Suppressor macrophage treated with lipopolysaccharide for 4 hours (primary cell): Measurements from ENCODE around the gene EPAS1.

Experiments
- DNase-seq: peaks from one replicate; pipeline ENCODE4 v3.0.0-alpha.2; 2020

EPAS1 gene

DNA sequence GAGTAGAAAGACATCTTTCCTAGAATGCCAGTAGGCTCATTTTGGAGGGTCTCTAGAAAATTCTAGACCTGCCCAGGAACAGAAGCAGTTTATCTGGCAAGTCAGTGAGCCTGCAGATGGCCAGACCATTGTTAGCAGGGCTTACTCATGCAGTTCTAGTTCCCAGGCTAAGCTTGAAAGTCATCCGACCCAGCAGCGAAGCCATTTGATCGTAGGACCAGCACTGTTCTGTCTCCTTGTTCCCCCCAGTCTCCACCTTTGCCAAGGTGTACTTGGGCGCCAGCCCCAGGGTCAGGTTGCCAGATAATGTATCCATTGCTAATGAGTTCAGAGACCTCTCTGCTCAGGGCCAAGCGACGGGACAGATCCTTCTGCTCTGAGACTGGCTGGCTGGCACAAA, 70.1 kb downstream of the EPAS1 start:
- DNase-seq: no peak

DNA sequence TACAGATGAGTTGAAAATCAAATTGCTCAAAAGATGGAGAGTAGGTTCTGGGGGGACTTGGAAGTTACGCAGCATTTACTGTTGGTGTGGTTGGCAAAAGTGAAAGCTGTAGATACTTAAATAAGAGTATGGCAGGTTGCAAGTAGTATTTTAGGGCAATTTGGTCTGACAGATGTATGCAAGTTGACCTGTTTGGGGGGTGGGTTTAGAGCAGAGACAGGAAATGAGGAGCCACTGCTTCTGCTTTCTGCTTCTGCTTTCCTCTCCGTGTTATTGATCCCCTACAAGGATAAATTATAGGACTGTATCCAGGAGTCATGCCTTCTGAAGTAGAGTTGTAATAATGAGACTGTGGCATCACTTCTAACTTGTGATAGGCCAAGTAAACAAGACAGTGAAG, 71.2 kb downstream of the EPAS1 start:
- no peak for DNase-seq

DNA sequence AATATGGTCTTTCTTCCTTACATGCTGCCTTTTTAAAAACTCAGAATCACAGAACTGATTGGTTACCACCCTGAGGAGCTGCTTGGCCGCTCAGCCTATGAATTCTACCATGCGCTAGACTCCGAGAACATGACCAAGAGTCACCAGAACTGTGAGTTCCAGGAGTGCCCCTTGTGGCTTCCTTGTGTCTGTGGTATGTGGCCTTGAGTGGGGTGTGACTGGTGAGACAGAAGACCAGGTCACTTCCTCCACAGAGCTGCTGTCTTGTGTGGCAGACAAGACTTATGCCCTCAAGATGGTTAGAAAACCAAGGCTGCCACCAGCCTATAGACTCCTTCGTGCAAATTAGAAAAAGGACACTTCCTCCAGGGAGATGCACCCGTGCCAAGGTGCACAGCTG, 72.6 kb downstream of the EPAS1 start:
- no peak for DNase-seq

DNA sequence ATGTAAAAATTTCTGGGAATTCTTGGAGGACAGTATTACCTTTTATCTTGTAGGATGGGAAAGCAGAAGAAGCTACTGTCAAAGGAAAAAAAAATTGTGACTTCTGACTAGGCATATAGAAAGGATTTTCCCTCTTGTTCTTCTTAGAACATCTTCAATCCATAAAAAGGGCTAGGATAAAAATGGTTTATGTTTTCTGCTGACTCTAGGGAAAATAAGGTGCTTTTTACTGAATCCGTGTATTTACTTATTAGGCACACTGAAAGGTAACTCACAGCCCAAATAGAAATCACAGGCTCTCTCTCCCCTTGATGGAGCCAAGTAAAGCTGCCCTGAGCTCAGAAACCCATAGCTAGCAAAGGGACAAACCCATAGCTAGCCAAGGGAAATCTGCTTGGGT, 74.6 kb downstream of the EPAS1 start:
- no peak for DNase-seq

DNA sequence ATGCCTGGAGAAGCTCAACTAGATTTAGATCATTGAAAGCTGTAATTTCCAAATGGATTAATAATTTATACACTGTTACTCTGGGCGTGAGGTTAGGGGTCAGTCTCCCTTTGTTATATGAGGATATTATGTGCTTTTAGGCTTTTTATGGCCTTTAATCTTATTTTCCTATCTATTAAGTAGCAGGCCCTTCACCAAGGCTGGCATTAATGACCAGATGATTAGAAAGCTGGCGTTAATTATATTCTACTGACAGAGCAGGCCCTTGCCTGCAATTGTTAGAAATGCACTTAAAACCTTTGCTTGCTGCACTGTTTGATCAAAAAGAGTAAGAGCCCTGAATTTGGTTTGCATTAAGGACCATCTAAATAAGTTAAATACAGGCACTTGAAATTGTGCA, 75.3 kb downstream of the EPAS1 start:
- DNase-seq: no peak

DNA sequence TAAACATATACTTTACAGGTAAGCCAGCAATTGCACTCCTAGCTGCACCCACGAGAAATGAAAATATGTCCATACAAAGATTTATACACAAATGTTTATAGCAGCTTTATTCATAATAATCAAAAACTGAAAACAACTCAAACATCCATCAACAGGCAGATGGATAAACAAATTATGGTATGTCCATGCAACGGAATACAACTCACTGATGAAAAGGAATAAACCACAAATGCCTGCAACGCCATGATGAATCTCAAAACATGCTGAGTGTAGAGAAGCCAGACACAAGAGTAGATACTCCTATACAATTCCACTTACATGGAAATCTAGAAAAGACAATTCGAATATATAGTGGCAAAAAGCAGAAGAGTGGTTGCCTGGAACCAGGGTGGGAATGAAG, 76.0 kb downstream of the EPAS1 start:
- DNase-seq: no peak

DNA sequence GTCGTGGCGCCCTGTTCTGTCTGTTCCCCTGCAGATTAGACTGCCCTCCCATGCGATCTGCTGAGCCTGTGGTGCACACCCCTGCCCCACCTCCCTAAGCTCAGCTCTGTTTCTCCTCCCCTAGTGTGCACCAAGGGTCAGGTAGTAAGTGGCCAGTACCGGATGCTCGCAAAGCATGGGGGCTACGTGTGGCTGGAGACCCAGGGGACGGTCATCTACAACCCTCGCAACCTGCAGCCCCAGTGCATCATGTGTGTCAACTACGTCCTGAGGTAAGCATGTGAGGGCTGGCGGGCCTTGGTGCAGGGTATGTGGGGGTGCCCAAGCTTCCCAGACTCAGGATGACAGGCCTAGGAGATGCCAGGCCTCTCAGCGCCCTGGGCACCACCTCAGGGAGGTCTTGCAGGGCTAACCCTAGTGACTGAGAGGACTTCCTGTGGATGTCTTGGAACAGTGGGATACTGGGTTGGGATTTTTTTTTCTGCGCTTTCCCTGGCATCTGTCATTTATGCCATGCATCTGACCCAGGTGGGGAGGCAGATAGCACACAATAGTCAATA, 78.4 kb downstream of the EPAS1 start:
- DNase-seq: no peak

DNA sequence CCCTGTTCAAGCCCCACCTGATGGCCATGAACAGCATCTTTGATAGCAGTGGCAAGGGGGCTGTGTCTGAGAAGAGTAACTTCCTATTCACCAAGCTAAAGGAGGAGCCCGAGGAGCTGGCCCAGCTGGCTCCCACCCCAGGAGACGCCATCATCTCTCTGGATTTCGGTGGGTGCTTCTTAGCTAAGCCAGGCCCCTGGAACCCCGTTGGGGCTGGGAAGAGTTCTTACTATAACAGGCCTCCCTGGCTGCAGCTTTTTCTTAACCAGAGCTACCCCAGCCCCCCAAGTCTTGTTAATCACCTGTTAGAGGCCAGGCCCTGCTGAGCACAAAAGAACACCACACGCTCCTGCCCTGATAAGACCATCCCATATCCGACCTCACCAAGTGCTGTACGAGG, 79.4 kb downstream of the EPAS1 start:
- no peak for DNase-seq

DNA sequence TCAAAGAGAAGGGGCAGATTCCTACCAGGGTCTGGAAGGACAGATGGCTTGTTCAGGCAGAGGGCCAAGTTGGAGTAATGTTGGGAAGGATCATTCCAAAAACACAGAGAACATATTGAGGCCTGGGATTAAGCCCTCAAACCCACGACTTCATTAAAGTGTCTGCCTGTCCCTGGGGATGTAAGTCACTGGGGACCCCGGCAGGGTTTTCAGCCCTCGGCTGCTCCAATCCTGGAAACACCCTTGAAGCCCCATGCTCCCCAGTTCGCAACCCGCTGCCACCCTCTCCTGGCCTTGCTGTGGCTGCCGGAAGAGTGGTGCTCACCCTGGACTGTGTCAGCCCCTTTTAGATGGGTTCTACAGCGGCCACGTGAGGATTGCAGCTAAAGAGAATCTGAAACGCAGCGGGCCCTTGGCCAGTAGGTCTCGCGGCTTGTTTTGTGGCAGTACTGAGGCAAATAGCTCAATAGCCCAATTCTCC, 79.9 kb downstream of the EPAS1 start:
- no peak for DNase-seq

DNA sequence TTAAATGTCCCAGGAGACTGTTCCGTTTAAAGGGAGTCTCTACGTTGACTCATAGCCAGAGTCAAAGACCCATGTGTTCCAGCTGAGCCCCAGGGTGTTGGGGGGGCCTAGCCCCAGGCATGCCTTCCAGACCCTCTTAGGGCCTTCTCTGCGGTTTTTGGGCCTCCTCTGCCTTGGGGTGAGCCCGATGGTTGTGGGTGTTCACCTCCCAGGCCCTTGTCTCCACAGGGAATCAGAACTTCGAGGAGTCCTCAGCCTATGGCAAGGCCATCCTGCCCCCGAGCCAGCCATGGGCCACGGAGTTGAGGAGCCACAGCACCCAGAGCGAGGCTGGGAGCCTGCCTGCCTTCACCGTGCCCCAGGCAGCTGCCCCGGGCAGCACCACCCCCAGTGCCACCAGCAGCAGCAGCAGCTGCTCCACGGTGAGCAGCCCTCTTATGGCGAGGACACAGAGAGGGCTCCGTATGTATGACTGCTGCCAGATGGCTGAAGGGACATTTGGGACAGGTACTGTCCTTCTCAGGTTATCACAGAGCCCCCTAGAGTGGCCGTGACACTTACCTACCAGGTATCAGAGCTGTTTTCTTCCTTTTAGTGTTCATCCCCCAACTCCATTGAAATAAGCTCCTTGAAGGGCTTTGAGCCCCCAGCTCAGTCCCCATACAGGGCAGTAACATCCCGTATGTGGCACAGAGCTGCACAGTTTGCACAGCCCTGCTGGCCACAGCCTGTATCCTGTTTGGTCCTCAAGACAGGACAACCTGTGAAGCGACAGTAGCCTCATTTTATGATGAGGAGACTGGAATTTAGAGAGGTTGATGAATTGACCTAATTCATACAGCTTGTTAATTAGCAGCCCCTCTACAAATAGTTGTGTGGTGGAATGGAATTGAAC, 80.7 kb downstream of the EPAS1 start:
- no peak for DNase-seq

DNA sequence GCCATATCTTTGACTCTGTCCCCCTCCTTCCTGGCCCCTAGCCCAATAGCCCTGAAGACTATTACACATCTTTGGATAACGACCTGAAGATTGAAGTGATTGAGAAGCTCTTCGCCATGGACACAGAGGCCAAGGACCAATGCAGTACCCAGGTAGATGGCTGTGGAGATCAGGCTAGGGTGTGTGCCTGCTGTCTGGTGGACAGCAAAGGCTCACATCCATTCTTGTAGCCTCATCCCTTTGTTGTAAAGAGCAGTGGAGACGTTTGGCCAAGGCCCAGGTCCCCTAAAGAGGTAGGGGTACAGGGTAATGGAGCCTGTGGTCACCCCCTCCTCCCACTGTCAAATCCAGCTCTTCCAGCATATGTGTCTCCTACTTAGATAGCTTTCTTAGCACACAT, 81.4 kb downstream of the EPAS1 start:
- no peak for DNase-seq

DNA sequence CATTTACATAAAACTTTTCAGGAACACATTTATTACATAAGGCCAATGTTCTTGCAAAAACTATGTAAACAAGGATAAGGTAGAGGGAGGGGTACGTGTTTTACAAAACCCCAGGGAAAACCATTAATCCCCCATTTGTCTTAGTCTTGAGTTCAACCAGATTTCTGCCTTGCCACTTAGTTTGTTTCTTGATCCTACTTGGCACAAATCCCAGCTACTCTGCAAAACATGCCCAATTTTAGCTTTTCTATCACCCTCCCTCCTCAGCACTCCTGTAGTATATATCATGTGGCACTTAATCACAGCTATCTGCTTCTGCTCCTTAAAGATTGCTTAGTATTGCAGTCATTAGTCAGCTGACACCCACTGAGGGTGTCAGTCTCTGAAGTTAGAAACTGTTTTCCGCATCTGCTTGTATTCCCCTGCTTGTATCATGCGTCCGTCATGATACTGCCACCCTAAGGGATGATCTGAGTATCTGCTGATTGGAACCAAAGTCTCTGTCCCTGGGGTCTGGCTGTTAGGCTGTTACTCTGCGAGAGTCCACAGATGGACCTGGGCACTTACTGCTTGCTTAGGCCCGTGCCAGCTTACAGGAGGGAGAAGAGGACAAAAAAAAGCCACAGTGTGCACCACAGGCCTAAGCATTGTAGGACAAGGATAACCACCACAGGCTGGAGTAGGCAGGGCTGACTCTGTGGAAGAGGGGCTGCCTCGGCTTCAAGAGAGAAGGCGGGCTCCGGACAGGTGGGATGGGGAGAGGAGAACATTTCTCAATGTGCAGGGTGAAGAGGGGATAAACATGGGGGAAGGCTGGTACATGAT, 82.2 kb downstream of the EPAS1 start:
- DNase-seq: peak; percentile 76

DNA sequence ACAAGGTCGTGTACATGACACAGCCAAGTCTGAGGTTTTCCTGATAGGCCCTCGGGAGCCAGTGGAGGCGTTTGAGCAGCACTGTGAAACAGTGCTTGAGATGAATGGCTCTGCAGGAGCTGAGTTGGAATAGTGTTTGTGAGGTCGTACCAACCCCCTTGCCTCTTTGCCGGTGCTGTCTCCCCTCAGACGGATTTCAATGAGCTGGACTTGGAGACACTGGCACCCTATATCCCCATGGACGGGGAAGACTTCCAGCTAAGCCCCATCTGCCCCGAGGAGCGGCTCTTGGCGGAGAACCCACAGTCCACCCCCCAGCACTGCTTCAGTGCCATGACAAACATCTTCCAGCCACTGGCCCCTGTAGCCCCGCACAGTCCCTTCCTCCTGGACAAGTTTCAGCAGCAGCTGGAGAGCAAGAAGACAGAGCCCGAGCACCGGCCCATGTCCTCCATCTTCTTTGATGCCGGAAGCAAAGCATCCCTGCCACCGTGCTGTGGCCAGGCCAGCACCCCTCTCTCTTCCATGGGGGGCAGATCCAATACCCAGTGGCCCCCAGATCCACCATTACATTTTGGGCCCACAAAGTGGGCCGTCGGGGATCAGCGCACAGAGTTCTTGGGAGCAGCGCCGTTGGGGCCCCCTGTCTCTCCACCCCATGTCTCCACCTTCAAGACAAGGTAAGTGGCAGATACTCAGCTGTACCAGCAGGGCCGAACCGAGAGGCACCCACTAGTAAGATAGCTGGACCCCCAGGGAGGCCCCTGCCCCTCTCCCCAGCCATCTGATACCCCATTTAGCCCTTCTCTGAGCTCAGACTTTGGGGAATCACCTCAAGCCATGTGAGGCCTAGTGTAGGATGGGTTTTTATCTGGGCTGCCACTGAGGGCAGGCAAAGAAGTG, 83.1 kb downstream of the EPAS1 start:
- no peak for DNase-seq

DNA sequence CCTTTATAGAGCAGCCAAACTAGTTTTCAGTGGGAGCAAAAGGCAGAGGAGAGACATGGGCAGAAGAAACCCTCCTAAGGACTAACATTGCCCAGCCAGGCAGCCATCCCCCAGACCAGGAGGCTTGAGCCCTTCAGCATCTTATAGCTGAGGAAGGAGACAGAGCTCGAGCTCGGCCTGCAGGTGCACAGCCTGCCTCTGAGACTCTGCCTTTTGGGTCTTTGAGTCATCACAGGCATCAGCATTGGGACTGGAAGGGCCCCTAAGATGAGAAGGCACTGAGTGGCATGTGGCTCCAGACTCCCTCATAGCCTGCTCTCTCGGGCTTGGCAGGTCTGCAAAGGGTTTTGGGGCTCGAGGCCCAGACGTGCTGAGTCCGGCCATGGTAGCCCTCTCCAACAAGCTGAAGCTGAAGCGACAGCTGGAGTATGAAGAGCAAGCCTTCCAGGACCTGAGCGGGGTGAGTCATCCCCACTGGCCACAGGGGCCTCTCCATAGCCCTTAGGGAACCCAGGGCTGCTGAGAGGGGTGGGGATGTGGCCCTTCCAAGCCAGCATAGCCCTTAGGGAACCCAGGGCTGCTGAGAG, 84.1 kb downstream of the EPAS1 start:
- DNase-seq: no peak

DNA sequence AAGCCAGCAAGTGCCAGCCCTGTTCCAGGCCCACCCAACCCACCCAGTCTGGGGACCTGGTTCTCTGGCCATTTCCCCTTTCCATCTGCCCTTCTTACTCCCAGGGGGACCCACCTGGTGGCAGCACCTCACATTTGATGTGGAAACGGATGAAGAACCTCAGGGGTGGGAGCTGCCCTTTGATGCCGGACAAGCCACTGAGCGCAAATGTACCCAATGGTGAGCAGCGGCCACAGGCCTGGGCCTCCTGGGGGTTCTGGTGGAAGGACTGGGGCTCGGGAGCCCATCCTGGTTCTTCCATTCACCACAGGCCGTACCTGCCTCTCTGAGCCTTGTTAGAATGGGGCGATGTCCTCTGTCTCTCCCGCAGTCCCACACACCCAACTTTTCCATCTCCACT, 84.7 kb downstream of the EPAS1 start:
- no peak for DNase-seq

DNA sequence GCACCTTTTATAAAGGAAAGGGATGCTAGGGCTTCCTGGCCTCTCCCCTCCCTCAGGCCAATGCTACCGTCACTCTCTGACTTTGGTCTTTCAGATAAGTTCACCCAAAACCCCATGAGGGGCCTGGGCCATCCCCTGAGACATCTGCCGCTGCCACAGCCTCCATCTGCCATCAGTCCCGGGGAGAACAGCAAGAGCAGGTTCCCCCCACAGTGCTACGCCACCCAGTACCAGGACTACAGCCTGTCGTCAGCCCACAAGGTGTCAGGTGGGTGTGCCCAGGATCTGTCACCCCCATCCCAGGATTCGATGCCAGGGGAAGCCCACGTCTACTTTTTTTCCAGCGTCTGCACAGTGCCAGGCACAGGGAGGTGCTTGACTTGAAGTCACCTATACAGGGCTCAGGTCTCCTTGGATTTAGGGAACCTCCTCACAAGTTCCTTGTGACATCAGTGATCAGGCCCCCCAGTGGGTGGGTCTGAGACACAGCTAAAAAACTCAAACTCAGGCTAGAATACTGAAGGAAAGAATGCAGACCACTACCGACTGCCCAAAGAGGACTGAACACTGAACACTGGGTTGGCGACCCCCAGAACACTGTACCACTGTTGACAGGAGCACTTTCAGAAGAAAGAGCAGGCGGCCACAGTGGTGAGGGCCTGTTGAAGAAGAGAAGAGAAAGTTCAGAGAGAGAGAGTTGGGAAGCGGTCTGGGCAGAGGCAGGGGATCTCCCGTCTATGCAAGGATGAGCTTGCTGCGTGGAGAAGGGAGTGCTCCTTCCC, 85.3 kb downstream of the EPAS1 start:
- no peak for DNase-seq

DNA sequence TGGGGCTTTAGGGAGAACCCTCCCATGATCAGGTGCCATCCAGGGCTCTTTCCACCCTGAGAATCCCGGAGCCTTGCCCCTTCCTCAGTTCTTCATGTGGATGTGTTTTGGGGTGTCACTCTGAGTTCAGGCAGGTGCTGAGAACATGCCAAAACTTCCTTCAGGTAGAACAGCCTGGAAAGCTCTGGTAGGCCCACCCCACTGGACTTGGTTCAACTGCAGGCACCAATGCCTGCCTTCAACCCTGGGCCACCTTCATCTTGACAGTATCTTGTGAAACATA, 85.8 kb downstream of the EPAS1 start:
- no peak for DNase-seq

DNA sequence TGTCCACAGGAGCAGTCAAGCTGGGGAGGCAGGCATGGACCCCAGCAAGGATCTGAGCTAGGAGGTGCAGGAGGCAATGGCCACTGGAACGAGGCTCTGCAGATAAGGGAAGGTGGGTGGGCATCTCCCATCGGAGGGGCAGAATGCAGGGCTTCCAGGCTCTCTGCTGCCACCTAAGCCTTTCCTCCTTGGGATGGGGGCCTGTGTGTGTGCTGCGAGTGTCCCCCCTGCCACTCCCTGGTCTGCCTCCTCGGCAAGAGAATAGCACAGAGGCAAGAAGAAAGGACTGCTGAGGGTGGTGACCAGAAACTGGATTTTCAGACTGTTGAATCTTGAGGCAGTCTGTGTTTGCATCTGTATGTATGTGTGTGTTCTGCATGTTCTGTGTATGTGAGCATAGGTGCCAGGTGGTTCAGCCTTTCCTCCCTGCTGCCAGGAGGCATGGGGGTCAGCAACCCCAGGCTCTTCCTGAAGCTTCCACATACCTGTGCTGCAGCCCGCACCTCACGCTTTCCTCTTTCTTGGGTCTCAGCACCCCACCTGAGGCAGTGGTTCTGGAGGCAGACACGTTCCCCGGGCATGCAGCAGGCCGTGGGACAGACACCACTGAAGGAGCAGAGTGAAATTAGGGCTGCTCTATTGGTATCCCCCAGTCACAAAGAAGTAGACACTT, 86.7 kb downstream of the EPAS1 start:
- no peak for DNase-seq

DNA sequence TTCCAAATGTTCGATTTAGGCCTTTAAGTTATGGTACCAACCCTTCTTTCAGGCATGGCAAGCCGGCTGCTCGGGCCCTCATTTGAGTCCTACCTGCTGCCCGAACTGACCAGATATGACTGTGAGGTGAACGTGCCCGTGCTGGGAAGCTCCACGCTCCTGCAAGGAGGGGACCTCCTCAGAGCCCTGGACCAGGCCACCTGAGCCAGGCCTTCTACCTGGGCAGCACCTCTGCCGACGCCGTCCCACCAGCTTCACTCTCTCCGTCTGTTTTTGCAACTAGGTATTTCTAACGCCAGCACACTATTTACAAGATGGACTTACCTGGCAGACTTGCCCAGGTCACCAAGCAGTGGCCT, 87.2 kb downstream of the EPAS1 start:
- DNase-seq: no peak

DNA sequence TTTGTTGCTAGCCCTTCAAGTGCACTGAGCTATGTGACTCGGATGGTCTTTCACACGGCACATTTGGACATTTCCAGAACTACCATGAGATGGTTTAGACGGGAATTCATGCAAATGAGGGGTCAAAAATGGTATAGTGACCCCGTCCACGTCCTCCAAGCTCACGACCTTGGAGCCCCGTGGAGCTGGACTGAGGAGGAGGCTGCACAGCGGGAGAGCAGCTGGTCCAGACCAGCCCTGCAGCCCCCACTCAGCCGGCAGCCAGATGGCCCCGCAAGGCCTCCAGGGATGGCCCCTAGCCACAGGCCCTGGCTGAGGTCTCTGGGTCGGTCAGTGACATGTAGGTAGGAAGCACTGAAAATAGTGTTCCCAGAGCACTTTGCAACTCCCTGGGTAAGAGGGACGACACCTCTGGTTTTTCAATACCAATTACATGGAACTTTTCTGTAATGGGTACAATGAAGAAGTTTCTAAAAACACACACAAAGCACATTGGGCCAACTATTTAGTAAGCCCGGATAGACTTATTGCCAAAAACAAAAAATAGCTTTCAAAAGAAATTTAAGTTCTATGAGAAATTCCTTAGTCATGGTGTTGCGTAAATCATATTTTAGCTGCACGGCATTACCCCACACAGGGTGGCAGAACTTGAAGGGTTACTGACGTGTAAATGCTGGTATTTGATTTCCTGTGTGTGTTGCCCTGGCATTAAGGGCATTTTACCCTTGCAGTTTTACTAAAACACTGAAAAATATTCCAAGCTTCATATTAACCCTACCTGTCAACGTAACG, 88.8 kb downstream of the EPAS1 start:
- DNase-seq: peak; percentile 89
